DOHH2 (cell line): ENCODE measurements around the gene MED12L.

Source experiments
- EZH2phosphoT487 ChIP-seq: fragments of 200-600 bp; sonication (generic); IDR thresholded peaks from 2 replicates; pipeline ENCODE4 v1.6.1; 2017; ENCODE audit warnings: borderline replicate concordance, mild to moderate bottlenecking, antibody characterized with exemption, low read length, moderate library complexity, mixed read lengths
- TF ChIP-seq, protein P1 (sequence below): fragments of 200-600 bp; sonication (generic); IDR thresholded peaks from one replicate; pipeline ENCODE4 v1.5.1; 2014; ENCODE audit warnings: antibody characterized with exemption, mild to moderate bottlenecking, low read depth, low read length; ENCODE audit not compliant: poor library complexity, severe bottlenecking

DNA sequence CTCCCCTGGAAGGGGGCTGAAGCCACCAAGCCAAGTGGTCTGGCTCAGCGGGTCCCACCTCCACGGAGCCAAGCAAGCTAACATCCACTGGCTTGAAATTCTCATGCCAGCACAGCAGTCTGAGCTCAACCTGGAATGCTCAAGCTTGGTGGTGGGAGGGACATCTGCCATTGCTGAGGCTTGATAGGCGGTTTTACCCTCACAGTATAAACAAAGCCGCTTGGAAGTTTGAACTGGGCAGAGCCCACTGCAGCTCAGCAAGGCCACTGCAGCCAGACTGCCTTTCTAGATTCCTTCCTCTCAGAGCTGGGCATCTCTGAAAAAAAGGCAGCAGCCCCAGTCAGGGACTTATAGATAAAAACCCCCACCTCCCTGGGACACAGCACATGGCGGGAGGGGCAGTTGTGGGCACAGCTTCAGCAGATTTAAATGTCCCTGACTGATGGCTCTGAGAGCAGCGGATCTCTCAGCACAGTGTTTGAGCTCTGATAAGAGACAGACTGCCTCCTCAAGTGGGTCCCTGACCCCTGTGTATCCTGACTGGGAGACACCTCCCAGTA, 398.6 kb downstream of the MED12L start:
- TF ChIP-seq, protein P1, sequence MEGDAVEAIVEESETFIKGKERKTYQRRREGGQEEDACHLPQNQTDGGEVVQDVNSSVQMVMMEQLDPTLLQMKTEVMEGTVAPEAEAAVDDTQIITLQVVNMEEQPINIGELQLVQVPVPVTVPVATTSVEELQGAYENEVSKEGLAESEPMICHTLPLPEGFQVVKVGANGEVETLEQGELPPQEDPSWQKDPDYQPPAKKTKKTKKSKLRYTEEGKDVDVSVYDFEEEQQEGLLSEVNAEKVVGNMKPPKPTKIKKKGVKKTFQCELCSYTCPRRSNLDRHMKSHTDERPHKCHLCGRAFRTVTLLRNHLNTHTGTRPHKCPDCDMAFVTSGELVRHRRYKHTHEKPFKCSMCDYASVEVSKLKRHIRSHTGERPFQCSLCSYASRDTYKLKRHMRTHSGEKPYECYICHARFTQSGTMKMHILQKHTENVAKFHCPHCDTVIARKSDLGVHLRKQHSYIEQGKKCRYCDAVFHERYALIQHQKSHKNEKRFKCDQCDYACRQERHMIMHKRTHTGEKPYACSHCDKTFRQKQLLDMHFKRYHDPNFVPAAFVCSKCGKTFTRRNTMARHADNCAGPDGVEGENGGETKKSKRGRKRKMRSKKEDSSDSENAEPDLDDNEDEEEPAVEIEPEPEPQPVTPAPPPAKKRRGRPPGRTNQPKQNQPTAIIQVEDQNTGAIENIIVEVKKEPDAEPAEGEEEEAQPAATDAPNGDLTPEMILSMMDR: no peak
- no peak for TF ChIP-seq EZH2phosphoT487
